Measurements from ENCODE around the gene CDK14. TPM values are rescaled to one million over a fixed set of nuclear protein-coding genes. Genes with fewer than 3 reads are reported as not detected.

The CDK14 gene
- total and polyA plus RNA-seq, 9 donors, result 12.6 to 54.1 (median 43.8) TPM

DNA sequence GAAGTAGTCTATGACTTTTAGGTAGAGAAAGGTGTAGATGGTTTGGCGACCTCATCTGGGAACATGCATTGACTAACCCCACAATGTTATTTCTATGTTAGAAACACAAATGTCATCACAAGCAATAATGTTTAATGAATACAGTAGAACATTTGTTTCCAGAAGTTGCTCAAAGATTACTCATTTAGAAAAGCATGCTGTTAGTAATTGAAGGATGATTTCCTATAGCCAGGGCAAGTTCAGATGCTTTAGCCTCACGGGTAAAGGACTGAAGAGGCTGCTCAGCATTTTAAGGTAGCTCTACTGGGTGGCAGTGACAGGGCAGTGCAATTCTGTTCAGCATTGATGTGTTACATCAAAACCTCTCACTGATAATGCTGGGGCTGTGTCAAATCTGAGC lies 468.8 kb downstream of the CDK14 start:
- Histone ChIP-seq H3K4me3 (no peak overlapping the region), H3K27ac (no peak overlapping the region), H3K27me3 (no peaks in the 10 kb centered on the region), H3K36me3 (no peaks in the 10 kb centered on the region), H3K4me1 (ENCODE audit: insufficient read depth) (peaks cover 2% of the 10 kb centered on the region), H3K9me3 (no peaks in the 10 kb centered on the region)
- WGBS, 3 donors, result 92 to 95% (median 94%) methylated on average over 2 of the region's 2 CpGs
- TF ChIP-seq POLR2A (IDR thresholded peaks at IDR 0.05), result no peak
- TF ChIP-seq, protein P1, sequence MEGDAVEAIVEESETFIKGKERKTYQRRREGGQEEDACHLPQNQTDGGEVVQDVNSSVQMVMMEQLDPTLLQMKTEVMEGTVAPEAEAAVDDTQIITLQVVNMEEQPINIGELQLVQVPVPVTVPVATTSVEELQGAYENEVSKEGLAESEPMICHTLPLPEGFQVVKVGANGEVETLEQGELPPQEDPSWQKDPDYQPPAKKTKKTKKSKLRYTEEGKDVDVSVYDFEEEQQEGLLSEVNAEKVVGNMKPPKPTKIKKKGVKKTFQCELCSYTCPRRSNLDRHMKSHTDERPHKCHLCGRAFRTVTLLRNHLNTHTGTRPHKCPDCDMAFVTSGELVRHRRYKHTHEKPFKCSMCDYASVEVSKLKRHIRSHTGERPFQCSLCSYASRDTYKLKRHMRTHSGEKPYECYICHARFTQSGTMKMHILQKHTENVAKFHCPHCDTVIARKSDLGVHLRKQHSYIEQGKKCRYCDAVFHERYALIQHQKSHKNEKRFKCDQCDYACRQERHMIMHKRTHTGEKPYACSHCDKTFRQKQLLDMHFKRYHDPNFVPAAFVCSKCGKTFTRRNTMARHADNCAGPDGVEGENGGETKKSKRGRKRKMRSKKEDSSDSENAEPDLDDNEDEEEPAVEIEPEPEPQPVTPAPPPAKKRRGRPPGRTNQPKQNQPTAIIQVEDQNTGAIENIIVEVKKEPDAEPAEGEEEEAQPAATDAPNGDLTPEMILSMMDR (IDR thresholded peaks at IDR 0.05), result no peak
- no peak for TF ChIP-seq EP300 (IDR thresholded peaks at IDR 0.05)
- DNase-seq, result no peak
- intact Hi-C loops (cut with DNase I), result no loop called here

DNA sequence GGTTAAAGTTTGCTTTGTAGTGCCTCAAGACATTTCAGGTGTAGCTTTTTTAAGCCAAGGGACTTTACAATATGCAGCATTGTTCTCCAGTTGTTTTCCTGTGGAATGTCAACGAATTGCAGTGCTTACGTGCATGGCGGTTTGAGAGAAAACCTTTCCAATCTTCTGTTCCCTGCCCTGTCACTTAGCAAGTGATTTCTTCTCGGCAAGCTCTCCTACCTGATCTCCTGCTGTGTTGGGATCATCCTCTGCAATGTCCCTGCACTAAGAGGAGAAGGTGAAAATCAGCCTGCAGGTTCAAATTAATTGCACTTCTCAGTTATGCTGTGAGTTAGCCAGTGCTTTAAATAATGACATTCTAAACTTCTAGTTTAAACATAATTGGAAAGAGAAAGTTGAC lies 470.5 kb downstream of the CDK14 start:
- H3K36me3 ChIP-seq, result no peaks in the 10 kb centered on the region
- TF ChIP-seq, protein P1 (IDR thresholded peaks at IDR 0.05), result no peak
- TF ChIP-seq EP300 (IDR thresholded peaks at IDR 0.05) (no peak), POLR2A (IDR thresholded peaks at IDR 0.05) (no peak)
- WGBS, 3 donors, result 72 to 81% (median 76%) methylated on average over 4 of the region's 4 CpGs
- intact Hi-C loops (cut with DNase I), result no loop called here
- no peak overlapping the region for H3K4me3 ChIP-seq
- no peaks in the 10 kb centered on the region for H3K27me3 ChIP-seq
- no peak overlapping the region for H3K27ac ChIP-seq
- DNase-seq, result no peak
- no peaks in the 10 kb centered on the region for H3K9me3 ChIP-seq
- peaks cover 2% of the 10 kb centered on the region for H3K4me1 ChIP-seq (ENCODE audit: insufficient read depth)

GRCh38 chr7:91067242-91067641 lies 471.1 kb downstream of the CDK14 start:
- WGBS, 3 donors, result 44 to 56% (median 47%) methylated on average over 3 of the region's 3 CpGs
- Histone ChIP-seq H3K9me3 (no peaks in the 10 kb centered on the region), H3K36me3 (no peaks in the 10 kb centered on the region), H3K27ac (no peak overlapping the region), H3K4me3 (no peak overlapping the region), H3K27me3 (no peaks in the 10 kb centered on the region), H3K4me1 (ENCODE audit: insufficient read depth) (peaks cover 2% of the 10 kb centered on the region)
- TF ChIP-seq, protein P1 (IDR thresholded peaks at IDR 0.05), result no peak
- TF ChIP-seq POLR2A (IDR thresholded peaks at IDR 0.05), result no peak
- no peak for TF ChIP-seq EP300 (IDR thresholded peaks at IDR 0.05)
- no peak for DNase-seq
- intact Hi-C loops (cut with DNase I), result no loop called here

GRCh38 chr7:91068136-91068795 lies 472.1 kb downstream of the CDK14 start:
- Histone ChIP-seq H3K4me1 (ENCODE audit: insufficient read depth) (peaks cover 2% of the 10 kb centered on the region), H3K27ac (no peak overlapping the region), H3K27me3 (no peaks in the 10 kb centered on the region), H3K36me3 (no peaks in the 10 kb centered on the region), H3K4me3 (no peak overlapping the region), H3K9me3 (no peaks in the 10 kb centered on the region)
- intact Hi-C loops (cut with DNase I), result no loop called here
- TF ChIP-seq EP300 (IDR thresholded peaks at IDR 0.05), result no peak
- TF ChIP-seq, protein P1 (IDR thresholded peaks at IDR 0.05), result no peak
- no peak for TF ChIP-seq POLR2A (IDR thresholded peaks at IDR 0.05)
- no peak for DNase-seq
- WGBS, 3 donors, result 93 to 97% (median 95%) methylated on average over 5 of the region's 5 CpGs

All from ovary (tissue), 9 donors.